ENCODE data around the gene FOXR2.

Gene FOXR2, protein sequence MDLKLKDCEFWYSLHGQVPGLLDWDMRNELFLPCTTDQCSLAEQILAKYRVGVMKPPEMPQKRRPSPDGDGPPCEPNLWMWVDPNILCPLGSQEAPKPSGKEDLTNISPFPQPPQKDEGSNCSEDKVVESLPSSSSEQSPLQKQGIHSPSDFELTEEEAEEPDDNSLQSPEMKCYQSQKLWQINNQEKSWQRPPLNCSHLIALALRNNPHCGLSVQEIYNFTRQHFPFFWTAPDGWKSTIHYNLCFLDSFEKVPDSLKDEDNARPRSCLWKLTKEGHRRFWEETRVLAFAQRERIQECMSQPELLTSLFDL

DNA sequence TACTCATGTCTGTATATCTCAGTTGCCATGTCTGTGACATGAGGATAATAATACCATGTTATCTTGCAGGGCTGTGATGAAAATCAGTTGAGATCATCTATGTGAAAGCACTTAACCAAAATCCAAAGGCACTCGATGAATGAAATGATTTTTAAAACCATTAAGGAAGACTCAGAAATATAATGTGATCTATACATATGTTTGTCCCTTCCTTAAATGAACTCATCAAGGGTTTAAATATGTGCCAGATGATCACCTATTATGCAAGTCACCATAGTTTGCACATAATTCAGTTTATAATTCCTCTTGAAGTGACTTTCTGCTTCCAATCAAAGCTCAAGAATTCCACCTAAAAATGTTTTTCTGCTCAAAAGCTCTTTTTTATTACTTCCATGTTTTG lies at the start of gene FOXR2:
Gene FOXR2, plus strand, starts transcription at position 301 of the 400 bp plus-strand sequence. CDS start 312 bp downstream, outside the sequence.
- DNase-seq, result no peak

DNA sequence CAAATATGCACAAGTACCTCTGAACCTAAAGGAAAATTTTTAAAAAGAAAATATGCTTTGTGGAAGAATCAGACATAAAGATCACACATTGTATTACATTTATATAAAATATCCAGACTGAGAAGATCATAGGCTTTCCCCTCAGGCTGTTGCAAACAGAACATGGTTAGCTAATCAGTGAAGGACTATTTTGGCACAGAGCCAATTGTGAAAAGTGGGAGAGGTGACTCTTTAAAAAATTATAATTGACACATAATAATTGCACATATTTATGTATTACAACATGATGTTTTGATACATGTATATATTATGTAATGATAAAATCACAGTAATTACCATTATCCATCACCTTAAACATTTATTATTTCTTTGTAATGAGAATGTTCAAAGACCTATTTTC lies 44.1 kb upstream of the FOXR2 start:
- no peak for DNase-seq

- no peak for DNase-seq
Observed at GRCh38 chrX:55582447-55582846, 40.8 kb upstream of the FOXR2 start.

- no peak for DNase-seq
Observed at GRCh38 chrX:55593296-55593695, 29.9 kb upstream of the FOXR2 start.

DNA sequence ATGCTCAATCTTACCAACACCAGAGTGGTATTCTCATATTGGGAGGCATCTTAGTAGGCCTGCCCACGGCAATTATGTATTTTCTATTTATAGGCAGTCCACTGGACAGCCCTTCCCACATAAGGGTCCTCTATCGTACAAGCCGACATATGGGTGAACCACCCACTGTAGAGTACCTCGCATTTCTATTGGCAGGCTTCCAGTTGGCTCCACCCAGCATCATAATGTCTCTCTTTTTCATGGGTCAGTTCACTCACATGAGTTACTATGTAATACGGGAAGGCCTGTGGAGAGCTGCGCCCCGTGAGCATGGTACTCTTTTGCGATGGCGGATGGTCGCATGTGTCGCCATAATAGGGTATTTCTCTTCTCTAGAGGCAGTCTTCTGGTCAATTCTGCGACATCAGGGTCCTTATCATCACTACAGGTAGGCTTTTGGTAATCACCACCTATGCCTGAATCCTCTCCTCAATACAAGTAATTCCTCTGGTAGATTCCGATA lies 29.4 kb upstream of the FOXR2 start:
- no peak for DNase-seq

DNA sequence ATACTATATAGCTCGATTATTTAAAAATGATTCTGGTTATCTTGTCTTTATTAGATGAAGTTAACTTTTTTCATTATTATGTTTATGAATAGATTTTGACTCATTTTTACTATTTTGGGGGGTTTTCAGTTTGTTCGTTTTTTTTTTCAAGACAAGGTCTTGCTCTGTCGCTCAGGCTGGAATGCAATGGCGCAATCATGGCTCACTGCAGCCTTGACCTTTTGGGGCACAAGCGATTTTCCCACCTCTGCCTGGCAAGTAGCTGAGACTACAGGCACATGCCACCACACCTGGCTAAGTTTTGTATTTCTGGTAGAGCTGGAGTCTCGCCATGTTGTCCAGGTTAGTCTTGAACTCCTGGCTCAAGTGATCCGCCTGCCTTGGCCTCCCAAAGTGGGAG lies 24.9 kb upstream of the FOXR2 start:
- DNase-seq, result no peak

- DNase-seq, result no peak
Observed at GRCh38 chrX:55619547-55619946, 3.7 kb upstream of the FOXR2 start.

- DNase-seq, result no peak
Observed at GRCh38 chrX:55624403-55624802, 1.2 kb downstream of the FOXR2 start.

- DNase-seq, result no peak
Observed at GRCh38 chrX:55636109-55636508, 12.9 kb downstream of the FOXR2 start.

- peak in 2 of 3 donors; percentile 2 to 13 for DNase-seq
Observed at GRCh38 chrX:55638933-55639332, 15.7 kb downstream of the FOXR2 start.

- DNase-seq, result no peak
Observed at GRCh38 chrX:55640854-55641253, 17.7 kb downstream of the FOXR2 start.

GRCh38 chrX:55648434-55648833 lies 25.2 kb downstream of the FOXR2 start:
- DNase-seq, result no peak

DNA sequence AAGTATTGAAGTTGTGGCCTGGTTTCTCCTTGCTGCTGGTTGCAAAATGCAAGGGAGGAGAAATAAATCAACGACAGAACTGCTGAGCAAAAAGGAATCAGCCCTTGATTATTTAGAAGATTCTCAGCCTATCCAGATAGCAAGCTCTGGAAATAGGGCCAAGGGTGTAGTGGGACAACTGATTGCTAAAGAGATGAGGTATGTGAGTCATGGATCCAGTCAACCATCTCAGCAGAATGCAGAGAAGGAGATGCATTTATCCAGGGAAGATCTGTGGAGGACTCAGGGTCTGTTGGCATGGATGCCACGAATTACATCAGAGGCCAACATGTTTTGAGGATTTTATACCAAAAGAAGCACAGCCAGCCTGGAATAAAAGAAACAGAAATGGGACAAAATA lies 36.7 kb downstream of the FOXR2 start:
- DNase-seq, result no peak

- DNase-seq, result no peak
Observed at GRCh38 chrX:55663584-55663983, 40.4 kb downstream of the FOXR2 start.

DNA sequence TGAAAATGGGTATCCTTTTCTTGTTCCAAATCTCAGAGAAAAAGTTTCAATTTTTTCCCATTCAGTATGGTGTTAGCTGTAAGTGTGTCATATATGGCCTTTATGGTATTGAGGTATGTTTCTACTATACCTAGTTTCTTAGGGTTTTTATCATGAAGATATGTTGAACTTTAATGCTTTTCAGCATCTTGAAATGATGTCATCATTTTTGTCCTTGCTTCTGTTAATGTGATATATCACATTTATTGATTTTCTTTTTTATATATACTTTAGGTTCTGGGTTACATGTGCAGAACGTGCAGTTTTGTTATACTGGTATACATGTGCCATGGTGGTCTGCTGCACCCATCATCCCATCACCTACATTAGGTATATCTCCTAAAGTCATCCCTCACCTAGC lies 44.9 kb downstream of the FOXR2 start:
- DNase-seq, result no peak

All from suppressor macrophage treated with lipopolysaccharide for 1 hour (primary cell).